GM21528 (cell line): Measurements from ENCODE around the gene PAX7.
"Not testable (repeated sequence)": the region's sequence is repeated elsewhere in the genome, so short reads cannot be mapped to it uniquely, and the experiment has no call there.

Experiments
- ATAC-seq: cut with Tn5 transposase; IDR thresholded peaks from one replicate; pipeline ENCODE4 v1.9.1; 2021; ENCODE audit warnings: mild to moderate bottlenecking, moderate library complexity; ENCODE audit not compliant: unreplicated experiment, low FRiP score

Gene PAX7

GRCh38 chr1:18630511-18631495 lies at the start of gene PAX7:
Gene PAX7 (plus strand): TSS chr1:18630846. CDS start chr1:18631604, 758 bp downstream.
- no peak for ATAC-seq

DNA sequence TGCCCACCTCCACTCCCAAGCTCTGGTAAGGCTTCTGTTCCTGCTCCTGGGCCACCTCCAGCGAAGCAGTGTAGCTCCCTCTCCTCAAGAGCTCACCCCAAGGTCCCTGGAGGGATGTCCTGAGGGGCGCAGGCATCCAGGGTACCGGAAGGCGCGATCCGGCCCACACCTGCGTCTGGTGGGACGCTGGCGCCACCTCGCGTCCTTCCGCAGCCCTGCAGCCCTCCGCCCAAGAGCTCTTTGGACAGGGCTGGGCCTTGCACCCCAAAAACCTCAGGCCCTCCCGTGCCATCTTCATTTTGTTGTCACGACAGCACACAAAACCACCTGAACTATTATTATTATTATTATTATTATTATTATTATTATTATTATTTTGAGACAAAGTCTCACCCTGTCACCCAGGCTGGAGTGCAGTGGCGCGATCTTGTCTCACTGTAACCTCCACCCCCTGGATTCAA lies 49.2 kb upstream of the PAX7 start:
- ATAC-seq: no peak

DNA sequence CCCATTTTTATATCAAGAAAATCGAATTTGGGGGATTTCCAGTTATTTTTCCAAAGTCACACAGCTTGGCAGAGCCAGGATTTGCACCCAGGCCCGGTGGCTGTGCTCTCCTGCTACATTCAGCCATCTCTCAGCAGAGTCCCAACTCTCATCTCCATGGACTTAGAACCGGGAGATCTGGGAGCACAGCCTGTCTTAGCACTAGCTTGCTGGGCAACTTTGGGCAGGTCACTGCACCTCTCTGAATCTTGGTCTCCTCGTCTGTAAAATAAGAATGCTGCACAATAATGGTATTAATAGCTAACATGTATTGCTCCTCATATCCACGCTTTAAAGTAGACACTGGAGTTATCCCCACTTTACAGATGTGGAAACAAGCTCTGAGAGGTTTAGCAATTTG lies 47.8 kb upstream of the PAX7 start:
- ATAC-seq: no peak

DNA sequence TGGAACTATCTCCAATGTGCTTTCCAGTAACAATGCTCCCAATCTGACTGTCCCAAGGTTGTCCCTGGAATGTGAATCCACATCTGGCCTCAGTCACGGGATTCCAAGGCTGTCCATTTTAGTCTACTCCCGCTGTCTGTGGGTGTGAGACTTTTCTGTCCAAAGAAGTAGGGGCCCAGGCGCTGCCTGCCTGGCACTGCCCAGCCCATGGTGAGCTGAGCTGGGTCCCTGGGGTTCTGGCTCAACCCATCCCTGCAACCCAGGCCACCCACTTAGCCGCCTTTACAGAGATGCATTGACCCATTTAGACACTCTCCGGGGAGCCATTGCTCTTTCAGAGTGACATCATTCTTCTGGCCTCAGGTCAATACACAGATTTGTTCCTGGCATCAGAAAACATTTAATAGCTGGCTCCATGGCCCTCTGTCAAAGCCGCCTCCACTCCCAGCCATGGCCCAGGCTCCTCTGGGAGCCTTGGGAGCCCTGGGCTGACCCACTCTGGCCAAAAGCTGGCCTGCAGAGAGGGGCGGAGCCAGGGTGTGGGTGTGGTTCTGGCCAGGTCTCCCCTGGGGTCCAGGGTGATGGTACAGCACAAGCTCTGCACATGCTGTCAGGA lies 47.2 kb upstream of the PAX7 start:
- no peak for ATAC-seq

DNA sequence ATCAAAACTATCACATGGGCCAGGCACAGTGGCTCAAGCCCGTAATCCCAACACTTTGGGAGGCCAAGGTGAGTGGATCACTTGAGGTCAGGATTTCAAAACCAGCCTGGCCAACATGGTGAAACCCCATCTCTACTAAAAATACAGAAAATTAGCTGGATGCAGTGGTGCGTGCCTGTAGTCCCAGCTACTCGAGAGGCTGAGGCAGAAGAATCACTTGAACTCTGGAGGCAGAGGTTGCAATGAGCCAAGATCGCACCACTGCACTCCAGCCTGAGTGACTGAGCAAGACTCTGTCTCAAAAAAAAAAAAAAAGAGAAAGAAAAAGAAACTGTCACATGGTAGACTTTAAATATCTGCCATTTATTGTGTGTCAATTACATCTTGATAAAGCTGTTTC lies 44.6 kb upstream of the PAX7 start:
- ATAC-seq: not testable (repeated sequence)

GRCh38 chr1:18588093-18588492 lies 42.6 kb upstream of the PAX7 start:
- no peak for ATAC-seq

DNA sequence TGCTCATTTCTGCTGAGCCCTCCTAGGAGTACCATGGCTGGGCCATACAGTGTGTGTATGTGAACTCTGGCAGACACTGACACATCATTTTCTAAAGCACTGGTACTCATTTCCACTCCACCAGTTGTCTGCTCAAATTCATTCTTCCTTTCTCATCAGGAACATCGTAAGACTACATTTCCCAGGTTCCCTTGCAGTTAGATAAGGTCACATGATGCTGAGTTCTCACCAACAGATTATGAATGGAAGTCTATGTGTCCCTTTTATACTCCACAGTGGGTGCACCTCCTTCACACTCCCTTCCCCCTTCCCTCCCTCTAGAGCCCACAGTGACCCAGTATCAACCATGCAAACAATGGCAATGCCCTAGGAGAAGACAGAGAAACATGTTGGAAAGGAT lies 38.3 kb upstream of the PAX7 start:
- no peak for ATAC-seq

DNA sequence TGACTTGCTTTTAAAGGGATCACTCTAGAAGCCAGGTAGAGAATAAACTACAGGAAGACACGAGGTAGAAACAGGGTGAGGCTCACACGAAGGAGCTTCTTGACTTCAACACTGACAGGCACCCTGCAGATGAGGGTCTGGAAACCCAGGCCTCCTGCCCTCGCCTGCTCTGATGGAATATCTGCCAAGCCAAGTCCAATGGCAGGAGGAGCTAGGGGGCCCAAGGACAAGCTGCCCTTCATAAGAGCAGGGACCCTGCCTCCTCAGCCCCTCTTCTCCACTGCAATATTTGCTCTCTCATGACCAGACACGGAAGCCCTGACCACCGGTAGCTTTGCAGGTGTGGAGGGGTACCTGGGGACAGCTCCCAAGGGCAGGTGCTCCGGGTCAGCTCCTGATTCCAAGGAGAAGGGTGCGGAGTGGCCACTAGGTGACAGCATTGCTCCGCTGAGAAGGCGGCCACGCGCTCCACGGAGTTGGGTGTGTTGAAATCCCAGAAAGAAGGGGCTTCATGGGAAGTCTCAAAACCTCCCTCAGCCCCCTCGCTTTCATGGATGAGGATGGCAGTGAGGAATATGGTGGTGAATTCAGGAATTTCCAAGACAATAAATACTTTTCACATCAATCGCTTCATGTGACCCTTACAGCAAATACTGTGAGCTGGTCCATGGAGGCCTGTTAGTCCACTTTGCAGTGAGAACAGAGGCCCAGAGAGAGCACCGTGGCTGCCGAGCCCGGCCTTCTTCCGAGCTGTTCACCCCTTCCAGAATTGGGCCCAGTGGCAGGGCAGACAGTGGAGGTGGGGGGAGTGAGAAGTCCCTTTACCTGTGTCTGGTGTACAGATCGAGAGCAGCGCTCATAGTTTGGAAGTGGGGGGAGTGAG lies 33.2 kb upstream of the PAX7 start:
- no peak for ATAC-seq

- no peak for ATAC-seq
Measured at GRCh38 chr1:18599086-18599485, 31.6 kb upstream of the PAX7 start.

GRCh38 chr1:18599704-18600103 lies 30.9 kb upstream of the PAX7 start:
- ATAC-seq: no peak

GRCh38 chr1:18602533-18603211 lies 28.0 kb upstream of the PAX7 start:
- ATAC-seq: no peak

DNA sequence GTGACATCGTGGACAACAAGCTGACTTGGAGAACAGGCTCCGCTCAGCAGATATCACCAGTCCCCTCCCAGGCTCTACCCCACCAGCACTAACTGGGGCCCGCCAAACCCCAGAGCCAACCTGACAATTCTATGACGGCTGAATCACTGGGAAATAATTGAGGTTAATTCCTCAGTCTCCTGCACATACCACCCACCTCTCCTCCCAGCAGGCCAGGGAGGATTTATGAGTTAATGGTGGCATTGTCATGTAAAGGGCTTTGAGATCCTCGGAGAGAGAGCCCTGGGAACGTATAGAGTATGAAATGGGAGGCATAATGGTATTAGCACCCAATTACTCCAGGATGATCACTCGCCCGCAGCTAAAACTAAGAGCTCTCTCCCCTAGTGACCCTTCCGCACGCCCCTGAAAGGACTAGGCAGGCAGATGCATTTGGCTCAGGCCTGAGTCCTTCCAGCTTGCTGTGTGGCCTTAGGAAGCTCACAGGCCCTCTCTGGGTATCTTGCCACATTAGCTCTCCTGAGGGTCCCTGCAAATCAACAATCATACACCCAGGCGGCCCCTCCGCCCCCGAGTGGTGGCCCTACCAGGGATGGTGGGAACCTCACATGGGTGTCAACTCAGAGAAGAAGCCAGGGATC lies 27.3 kb upstream of the PAX7 start:
- no peak for ATAC-seq

GRCh38 chr1:18606443-18607288 lies 24.0 kb upstream of the PAX7 start:
- ATAC-seq: no peak

DNA sequence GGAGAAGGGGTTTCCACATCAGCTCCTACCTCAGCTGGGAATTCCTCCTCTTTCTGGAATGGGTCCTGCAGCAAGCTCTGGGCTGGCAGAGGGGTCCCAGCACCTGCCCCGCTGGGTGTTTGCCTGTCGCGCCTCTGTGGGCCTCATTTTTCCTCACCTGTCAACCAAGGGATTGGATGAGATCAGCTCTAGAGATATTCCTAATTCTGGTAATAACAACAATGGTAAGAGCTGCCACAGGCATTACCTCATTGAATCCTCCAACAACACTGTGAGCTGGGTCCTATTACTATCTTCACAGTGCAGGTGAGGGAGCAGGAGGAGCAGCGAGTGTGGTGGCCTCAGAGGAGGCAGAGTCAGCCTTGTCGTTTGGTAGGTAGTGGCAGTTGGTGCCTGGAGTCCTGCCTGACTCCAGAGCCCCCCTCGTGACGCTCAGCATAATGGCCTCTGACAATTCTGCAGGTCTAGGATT lies 23.3 kb upstream of the PAX7 start:
- no peak for ATAC-seq

GRCh38 chr1:18608534-18608933 lies 22.1 kb upstream of the PAX7 start:
- no peak for ATAC-seq

GRCh38 chr1:18611311-18611710 lies 19.3 kb upstream of the PAX7 start:
- ATAC-seq: no peak

DNA sequence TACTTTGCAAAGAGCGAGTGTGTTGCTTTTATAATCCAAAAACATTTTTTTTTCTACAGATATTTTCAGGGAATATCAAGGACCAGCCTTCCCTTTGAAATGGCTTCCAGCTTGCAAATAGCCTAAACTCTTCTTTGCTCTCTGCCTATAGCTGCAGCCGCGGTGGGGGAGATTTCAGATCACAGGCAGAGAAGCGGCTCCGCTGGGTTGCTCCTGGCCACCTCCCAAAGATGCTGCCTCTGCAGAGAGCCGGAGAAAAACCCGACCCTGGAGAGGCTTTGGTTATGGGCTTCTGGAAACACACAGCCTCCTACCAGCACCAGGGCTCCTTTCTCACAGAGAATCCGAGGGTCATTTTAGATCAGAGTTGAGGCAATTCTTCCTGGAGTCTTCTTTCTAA lies 18.6 kb upstream of the PAX7 start:
- ATAC-seq: no peak

DNA sequence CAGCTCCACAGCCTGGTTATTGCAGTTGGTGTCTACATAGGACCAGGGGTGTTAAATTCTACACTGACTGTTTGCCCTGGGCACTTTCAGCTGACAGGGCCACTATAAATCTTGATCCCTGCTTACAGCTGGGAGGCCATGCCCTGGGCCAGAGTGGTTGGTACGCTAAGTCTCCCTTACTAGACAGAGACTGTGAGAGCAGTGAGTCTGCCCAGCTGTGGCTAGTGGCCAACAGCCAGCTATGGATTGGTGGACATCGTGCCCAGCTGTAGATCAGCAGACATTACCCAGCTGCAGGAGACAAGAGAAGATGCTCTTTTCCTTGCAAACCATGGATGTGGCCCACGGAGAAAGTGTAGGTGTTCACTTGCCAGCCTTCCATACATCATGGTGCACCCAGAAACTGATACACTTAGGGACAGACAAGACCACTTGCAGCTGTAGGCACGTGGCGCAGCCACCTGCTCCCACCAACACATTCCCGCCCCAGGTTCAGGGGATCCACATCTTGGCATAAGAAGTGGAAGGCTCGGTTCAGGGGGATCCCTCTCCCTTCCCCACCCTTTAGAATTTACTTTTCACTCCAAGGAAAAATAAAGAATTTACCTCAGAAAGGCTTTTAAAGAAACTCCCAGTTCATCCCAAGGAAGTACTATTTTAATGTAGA lies 16.4 kb upstream of the PAX7 start:
- ATAC-seq: no peak
